K562 (cell line): ENCODE results near the gene SFSWAP.

ENCODE experiments used
- CHD7 ChIP-seq: fragments of 200-600 bp; sonication (generic); IDR thresholded peaks from one replicate; pipeline ENCODE4 v1.6.1; 2012; ENCODE audit warnings: mild to moderate bottlenecking, low read depth, low read length, inconsistent platforms
- CTCF ChIP-seq, 3 experiments: IDR thresholded peaks in 2 of 3; conservative IDR thresholded peaks in 1 of 3; 2 replicates each; pipeline ENCODE4 v1.5.1; 2011 to 2012; ENCODE audit warnings: low read length in 3 of 3, mild to moderate bottlenecking in 3 of 3, control low read depth in 2 of 3, improper control_type of control experiment in 1 of 3, inconsistent platforms in 1 of 3, low read depth in 1 of 3, mixed read lengths in 1 of 3, moderate library complexity in 1 of 3; ENCODE audit not compliant: insufficient read depth in 2 of 3
- EGR1 ChIP-seq: fragments of 450-650 bp; conservative IDR thresholded peaks from 2 replicates; pipeline ENCODE4 v1.6.1; 2017; ENCODE audit warnings: mild to moderate bottlenecking
- ETV6 ChIP-seq, 3 experiments: fragments of 150-350 bp in 1 of 3; sonication (generic) in 1 of 3; formaldehyde crosslinking in 1 of 3; IDR thresholded peaks; 2 replicates each; pipeline versions ENCODE4 v1.6.1 to v1.8.0; 2014 to 2022; ENCODE audit warnings: borderline replicate concordance in 2 of 3, low read depth in 2 of 3, antibody characterized with exemption in 1 of 3, low read length in 1 of 3, mild to moderate bottlenecking in 1 of 3, missing genetic modification reagents in 1 of 3
- FIP1L1 ChIP-seq: fragments of 200-400 bp; formaldehyde crosslinking; IDR thresholded peaks from 2 replicates; pipeline ENCODE4 v1.6.1; 2018; ENCODE audit warnings: mild to moderate bottlenecking, low read depth, low read length; ENCODE audit not compliant: poor library complexity, severe bottlenecking
- GTF3C2 ChIP-seq: IDR thresholded peaks from 3 replicates; pipeline ENCODE4 v1.6.1; 2011; ENCODE audit warnings: borderline replicate concordance, mild to moderate bottlenecking, moderate library complexity; ENCODE audit not compliant: insufficient read length; ENCODE audit errors: extremely low read depth
- MBD2 ChIP-seq: sonication (generic); IDR thresholded peaks from 2 replicates; pipeline ENCODE4 v1.6.1; 2016; ENCODE audit warnings: low read depth, borderline replicate concordance
- NFRKB ChIP-seq: fragments of 450-650 bp; IDR thresholded peaks from 2 replicates; pipeline ENCODE4 v1.6.1; 2016; ENCODE audit warnings: low read depth
- RAD21 ChIP-seq, 2 experiments: fragments of 250-450 bp in 1 of 2; fragments of 450-650 bp in 1 of 2; sonication (Bioruptor Pico) in 1 of 2; formaldehyde crosslinking in 1 of 2; IDR thresholded peaks in 1 of 2; conservative IDR thresholded peaks in 1 of 2; 2 replicates each; pipeline versions ENCODE4 v1.4.0 to v1.8.0; 2020 to 2022; ENCODE audit warnings: mild to moderate bottlenecking in 2 of 2, moderate library complexity in 1 of 2
- RBM22 ChIP-seq: fragments of 200-400 bp; formaldehyde crosslinking; IDR thresholded peaks from 2 replicates; pipeline ENCODE4 v1.6.1; 2018; ENCODE audit warnings: low read length, low read depth; ENCODE audit not compliant: poor library complexity, severe bottlenecking
- SMAD3 ChIP-seq: fragments of 450-650 bp; formaldehyde crosslinking; conservative IDR thresholded peaks from 2 replicates; pipeline ENCODE4 v1.4.0; 2020; ENCODE audit warnings: mild to moderate bottlenecking
- ZMIZ1 ChIP-seq, 2 experiments: fragments of 150-350 bp in 1 of 2; IDR thresholded peaks; 2 replicates each; pipeline ENCODE4 v1.6.1; 2012 to 2016; ENCODE audit warnings: low read depth in 2 of 2, low read length in 2 of 2, mild to moderate bottlenecking in 1 of 2, moderate library complexity in 1 of 2

GRCh38 chr12:131766382-131767107, 55.7 kb downstream of the SFSWAP start:
- TF ChIP-seq ZMIZ1 (IDR thresholded peaks at IDR 0.05; ENCODE audit: low read depth in 2 of 2, low read length in 2 of 2), result no peak
- no peak for TF ChIP-seq GTF3C2
- TF ChIP-seq CHD7, result no peak
- no peak for TF ChIP-seq CTCF (IDR thresholded peaks at IDR 0.05 in 2 of 3, conservative IDR thresholded peaks at IDR 0.05 in 1 of 3; ENCODE audit: insufficient read depth in 2 of 3, low read depth in 1 of 3, low read length in 3 of 3)
- no peak for TF ChIP-seq FIP1L1
- no peak for TF ChIP-seq MBD2
- TF ChIP-seq RBM22, result no peak
- TF ChIP-seq NFRKB, result no peak
- no peak for TF ChIP-seq EGR1
- TF ChIP-seq RAD21 (CRISPR knock-in tag; conservative IDR thresholded peaks at IDR 0.05 in 1 of 2, IDR thresholded peaks at IDR 0.05 in 1 of 2), result no peak
- no peak for TF ChIP-seq SMAD3 (CRISPR knock-in tag)
- TF ChIP-seq ETV6 (IDR thresholded peaks at IDR 0.05; ENCODE audit: borderline replicate concordance in 1 of 2, low read depth in 2 of 2, low read length in 1 of 2), result no peak
- no peak for TF ChIP-seq ETV6 (CRISPR knock-in tag; IDR thresholded peaks at IDR 0.05; ENCODE audit: borderline replicate concordance)
